Measurements from ENCODE around the gene RIMBP2.

DNA sequence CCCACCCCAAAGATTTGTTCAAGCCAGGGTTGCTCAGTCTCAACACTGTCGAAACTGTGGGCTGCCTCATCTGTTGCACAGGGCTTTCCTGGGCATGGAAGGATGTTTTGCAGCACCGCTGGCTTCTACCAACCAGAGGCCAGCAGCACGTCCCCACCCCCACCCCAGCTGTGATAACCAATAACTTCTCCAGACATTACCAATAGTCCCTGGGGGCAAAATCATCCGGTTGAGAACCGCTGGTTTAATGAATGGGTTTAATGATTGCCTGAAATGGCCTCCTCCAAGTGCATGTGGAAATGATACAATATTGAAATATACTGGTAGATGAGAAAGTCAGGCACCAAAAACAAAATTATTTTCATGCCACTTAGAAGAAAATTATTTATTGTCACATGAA is 44.5 kb downstream of the RIMBP2 start:
- no peak for TF ChIP-seq EZH2 (IDR thresholded peaks at IDR 0.05; ENCODE audit: borderline replicate concordance, low read length)
- TF ChIP-seq, protein P1, sequence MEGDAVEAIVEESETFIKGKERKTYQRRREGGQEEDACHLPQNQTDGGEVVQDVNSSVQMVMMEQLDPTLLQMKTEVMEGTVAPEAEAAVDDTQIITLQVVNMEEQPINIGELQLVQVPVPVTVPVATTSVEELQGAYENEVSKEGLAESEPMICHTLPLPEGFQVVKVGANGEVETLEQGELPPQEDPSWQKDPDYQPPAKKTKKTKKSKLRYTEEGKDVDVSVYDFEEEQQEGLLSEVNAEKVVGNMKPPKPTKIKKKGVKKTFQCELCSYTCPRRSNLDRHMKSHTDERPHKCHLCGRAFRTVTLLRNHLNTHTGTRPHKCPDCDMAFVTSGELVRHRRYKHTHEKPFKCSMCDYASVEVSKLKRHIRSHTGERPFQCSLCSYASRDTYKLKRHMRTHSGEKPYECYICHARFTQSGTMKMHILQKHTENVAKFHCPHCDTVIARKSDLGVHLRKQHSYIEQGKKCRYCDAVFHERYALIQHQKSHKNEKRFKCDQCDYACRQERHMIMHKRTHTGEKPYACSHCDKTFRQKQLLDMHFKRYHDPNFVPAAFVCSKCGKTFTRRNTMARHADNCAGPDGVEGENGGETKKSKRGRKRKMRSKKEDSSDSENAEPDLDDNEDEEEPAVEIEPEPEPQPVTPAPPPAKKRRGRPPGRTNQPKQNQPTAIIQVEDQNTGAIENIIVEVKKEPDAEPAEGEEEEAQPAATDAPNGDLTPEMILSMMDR (conservative IDR thresholded peaks at IDR 0.05 in 1 of 2, IDR thresholded peaks at IDR 0.05 in 1 of 2; ENCODE audit: extremely low read depth in 1 of 2, insufficient read depth in 1 of 2, low read depth in 1 of 2, low read length in 2 of 2) = no peak
